ENCODE measurements around the gene ASXL2.

The ASXL2 gene

DNA sequence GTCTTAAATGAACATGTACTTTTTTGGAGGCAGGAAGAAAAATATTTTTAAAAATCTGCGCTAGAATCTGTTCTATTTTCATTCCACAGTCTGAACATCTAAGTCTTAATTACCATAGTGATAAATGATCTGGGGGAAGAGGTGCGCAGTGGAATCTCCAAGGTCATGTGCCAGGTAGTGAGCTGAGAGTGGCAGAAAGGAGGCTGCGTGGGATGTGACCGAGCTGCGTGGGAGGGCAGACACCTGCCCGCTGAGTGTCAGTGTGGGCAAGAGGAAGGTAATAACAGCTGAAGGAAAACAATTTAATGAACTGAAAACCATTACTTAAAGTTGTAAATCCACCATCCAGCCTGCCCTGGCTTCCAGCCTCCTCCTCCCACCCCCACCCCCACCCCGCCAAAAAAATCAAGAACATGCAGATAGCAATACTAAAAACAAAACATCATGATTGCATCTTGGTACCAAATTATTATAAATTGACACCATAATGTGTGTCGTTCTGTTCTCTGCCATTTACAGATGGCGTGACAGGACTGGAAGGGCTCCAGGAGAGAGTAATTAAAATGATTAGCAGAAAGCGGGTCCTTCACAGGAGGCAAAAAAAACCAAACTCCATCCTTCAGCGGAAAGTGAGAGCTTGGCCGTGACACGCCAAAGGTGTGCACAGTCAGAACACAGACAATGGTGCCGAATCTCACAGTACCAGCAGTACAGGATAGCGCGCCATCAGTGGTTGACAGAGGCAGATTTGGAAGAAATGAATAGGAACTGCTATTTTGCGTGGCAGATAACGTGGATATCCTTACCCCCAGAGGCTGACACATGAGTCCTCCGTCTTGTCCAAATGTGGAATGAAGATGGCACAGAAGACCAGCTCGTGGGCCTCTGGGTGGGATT lies 193.5 kb downstream of the ASXL2 start:
- DNase-seq = no peak

Data from CD4-positive, alpha-beta T cell treated with Interleukin-17A for 1 hour (primary cell).